HG03025 (cell line): Measurements from ENCODE around the gene C6orf58.
"Not testable (repeated sequence)": the region's sequence is repeated elsewhere in the genome, so short reads cannot be mapped to it uniquely, and the experiment has no call there.

Experiments used
- ATAC-seq: cut with Tn5 transposase; IDR thresholded peaks from one replicate; pipeline ENCODE4 v1.9.1; 2021; ENCODE audit warnings: mild to moderate bottlenecking, moderate library complexity; ENCODE audit not compliant: unreplicated experiment, low FRiP score

Gene C6orf58

DNA sequence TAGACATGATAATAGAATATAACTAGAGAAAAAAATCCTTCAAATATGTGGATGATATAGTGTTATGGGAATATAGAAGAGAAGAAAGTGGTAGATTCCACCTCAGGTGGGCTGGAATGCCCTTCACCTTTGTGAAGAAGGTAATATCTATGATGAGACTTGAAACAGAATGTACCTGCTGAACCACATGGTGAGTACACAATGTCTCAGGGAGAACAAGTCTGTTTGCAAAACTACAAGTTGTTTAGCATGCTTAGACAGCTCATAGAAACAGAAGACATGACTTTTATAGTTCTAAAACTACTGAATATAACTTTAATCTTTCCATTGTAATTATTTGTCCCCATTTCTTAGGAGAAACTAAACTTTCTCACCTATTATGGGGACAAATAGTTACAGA, 12.2 kb downstream of the C6orf58 start:
- no peak for ATAC-seq

DNA sequence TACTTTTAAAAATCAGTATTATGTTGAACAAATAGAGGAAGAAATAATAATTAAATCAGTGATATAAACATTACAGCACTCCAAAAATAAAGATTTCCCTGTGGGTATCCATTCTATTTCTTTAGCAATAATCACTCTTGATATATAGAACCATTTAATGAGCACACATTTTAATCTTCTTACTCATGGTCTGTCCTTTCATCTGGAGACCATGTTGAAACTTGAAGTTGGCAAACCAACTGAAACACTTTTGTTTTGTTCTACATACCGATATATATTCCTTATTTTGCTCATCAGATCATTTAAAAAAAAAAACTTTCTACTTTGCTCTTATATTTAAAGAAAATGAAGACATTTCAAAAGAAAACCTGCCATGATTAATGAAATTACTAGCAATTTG, 13.4 kb downstream of the C6orf58 start:
- ATAC-seq, result no peak

DNA sequence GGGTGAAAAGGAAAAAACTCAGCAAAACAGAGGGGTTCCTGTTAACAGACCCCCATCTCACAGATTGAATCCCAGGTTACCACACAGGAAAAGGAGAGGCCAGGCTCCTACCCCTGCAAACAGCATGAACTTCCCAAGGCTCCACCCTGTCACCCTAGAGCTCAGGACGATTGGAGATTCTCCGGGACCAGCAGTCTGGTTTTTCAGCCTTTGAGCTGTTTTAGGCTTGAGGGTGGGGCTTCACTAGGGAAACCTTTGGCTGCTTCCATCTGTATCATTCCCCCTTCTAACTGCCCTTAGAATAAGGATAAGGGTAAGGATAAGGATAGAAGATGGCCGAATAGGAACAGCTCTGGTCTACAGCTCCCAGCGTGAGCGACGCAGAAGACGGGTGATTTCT, 16.0 kb downstream of the C6orf58 start:
- ATAC-seq, result no peak

DNA sequence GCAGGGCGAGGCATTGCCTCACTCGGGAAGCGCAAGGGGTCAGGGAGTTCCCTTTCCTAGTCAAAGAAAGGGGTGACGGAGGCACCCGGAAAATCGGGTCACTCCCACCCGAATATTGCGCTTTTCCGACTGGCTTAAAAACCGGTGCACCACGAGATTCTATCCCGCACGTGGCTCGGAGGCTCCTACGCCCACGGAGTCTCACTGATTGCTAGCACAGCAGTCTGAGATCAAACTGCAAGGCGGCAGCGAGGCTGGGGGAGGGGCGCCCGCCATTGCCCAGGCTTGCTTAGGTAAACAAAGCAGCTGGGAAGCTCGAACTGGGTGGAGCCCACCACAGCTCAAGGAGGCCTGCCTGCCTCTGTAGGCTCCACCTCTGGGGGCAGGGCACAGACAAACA, 16.5 kb downstream of the C6orf58 start:
- not testable (repeated sequence) for ATAC-seq

DNA sequence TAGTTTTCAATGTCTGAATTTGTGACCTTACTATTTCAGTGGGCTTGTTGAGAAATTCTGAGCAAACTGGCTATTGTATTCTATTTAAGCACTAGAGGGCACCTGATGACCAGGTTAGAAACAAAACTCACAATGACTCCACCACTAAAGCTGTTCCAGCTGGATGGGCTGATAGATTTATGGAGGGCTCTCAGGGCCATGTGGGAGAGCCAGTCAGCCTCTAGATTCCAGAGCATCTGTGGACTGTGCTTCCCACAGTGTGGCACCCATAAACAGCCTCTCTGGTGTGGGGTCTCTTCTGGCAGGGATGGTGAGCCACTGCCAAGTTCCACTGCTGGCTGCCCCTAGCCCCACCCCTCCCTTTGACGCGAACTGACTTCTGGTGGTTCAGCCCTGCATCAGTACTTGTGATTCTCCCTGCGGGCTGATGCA, 29.2 kb downstream of the C6orf58 start:
- no peak for ATAC-seq

DNA sequence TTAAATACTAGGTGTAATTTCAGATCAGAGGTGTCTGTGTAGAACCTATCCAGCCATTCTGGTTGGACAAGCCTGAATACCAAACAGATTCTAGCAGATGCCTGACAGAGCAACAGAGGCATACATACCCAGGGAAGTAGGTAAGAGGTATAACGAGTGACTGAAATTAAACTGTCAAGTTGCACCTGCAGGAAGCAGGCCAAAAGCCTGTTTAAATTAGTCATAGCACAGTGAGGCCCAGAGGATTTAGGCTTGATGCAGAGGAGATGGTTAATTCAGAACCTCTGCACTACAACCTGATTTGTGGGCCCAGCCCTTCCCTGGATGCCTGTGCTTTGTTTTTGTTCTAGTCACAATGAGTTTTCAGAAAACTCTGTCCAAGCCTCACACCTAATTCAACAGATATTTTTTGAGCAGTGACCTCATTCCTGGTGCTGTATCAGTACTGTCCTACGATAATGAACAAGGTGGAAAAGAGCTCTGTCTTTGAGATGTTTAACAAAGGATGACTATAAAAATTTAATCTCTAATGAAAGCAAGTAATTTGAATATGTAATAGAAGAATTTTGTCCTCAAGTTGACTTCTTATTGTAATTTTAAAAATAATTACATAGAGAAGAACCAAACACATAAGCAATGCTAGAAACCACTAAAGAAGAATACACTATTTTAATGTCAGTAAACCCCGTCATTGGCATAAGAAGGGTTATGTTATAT, 31.7 kb downstream of the C6orf58 start:
- no peak for ATAC-seq

DNA sequence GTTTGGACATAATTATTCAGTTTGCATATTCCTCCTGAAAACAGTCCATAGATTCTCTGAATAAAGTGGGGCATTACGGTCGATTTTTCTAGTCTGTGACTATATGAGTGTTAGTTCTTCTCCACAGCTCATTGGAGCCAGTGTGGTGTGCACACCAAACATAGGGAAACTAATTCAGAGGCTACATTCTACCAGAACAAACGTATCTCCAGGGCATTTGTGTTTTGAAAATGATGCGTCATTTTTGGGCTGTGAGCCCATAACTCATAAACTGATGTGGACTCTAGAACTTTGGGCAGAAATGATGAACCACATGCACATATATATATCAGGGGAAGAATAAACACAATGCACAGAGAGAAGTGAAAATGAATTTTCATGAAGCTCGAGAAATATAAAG, 41.8 kb downstream of the C6orf58 start:
- ATAC-seq, result no peak

DNA sequence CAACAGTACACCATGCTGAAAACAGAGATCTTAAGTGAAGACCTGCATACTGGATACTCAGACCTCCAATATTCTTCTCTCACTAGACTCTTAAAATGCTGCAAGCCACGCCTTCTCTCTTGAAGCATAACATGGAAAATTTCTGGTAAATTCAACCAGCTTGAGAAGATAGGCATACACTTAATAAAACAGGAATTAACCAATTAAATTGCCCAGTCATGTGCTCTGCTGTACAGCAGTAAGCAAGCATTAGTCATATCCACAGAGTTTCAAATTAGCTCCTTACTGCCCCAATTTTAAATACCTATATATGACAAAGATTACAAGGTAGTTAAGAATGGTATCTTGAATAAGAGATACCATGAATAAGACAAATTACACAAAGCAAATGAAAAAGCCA, 53.8 kb downstream of the C6orf58 start:
- ATAC-seq, result no peak

DNA sequence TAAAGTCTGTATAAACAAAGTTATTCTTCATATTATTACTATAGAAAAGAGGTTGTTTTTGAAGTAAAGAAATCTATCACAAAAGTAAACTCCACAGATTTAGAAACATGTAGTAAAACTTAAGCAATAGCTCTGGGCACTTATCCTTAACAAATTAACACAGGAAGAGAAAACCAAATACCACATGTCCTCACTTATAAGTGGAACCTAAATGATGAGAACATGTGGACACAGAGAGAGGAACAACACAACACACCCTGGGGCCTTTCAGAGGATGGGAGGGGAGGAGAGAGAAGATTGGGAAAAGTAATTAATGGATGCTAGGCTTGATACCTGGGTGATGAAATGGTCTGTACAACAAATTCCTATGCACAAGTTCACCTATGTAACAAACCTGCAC, 57.2 kb downstream of the C6orf58 start:
- no peak for ATAC-seq

DNA sequence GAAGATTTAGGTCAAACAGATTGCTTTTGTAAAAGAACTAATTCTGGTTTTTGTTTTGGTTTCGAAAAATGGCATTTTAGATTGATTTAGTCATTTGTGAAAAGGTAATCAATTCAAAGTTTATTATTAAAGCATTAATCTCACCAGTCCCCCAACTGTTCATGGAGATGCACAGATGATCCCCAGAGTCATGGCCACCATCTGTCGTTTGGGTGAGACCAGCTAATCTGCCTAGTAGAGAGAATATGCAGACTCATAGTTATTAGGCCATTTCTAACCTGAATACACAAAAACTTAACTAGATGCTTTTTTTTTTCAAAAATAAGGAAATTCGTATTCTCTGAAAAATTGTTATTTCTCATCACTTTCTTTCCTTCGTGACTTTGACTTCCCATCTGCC, 58.1 kb downstream of the C6orf58 start:
- ATAC-seq, result no peak

DNA sequence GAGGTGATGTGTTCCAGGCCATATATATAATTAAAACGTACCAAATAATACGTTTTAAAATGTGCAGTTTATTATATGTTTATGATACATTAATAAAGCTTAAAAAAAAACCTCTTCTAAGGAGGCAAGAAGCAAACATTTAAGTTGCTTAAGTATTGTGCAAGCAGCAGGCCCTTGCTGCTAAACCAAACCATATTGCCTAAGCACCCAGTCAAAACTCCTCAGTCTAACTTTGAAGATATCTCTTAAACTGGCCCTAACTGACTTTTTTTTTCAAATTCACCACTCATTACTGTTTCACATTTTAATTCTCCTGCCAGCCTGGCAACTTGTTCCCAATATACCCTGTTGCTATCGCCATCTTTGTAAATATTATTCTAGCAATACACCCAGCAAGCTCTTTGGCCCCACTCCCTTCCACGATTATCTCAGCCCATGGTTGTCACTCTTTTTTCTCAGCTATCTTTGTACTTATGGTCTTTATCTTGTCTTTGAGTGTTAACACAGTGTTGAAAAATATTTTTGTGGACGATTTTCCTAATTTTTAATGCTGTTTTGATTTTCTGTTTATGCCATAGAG, 60.9 kb downstream of the C6orf58 start:
- no peak for ATAC-seq
